HepG2 (cell line): ENCODE results near the gene S100A4. TPM values are rescaled to one million over a fixed set of nuclear protein-coding genes. Genes with fewer than 3 reads are reported as not detected.
A peak's percentile ranks its signal among the peaks of the same experiment; 100 is the strongest.

Experiments used
- ATAC-seq: fragments of 200-7000 bp; cut with Tn5 transposase; 3 replicates; pipeline ENCODE4 v1.9.1; 2020; ENCODE audit warnings: mild to moderate bottlenecking, moderate library complexity
- BruUV-seq: library from RNA; stranded (reverse); fragments of 400-500 nt; replicated peaks from 2 replicates; lab custom pipeline; 2021; lab: Mats Ljungman, UMichigan
- CTCF ChIA-PET: fragments of 300-600 bp; formaldehyde crosslinking; extraction: SDS; loops from one replicate; lab custom pipeline; 2021; ENCODE audit warnings: low total read pairs, inconsistent platforms, low intra/inter-chr PET ratio; lab: Yijun Ruan, JAX
- POLR2A ChIA-PET: fragments of 350-600 bp; sonication (Branson Sonifier 250); formaldehyde crosslinking; loops from one replicate; lab custom pipeline; 2020; ENCODE audit warnings: antibody characterized with exemption, inconsistent platforms; lab: Yijun Ruan, JAX
- DNase-seq: peaks from one replicate; pipeline ENCODE4 v3.0.0-alpha.2; 2015; ENCODE audit warnings: low spot score
- FAIRE-seq: peaks from 3 replicates; lab custom pipeline; 2011; peaks lifted over from hg19 to GRCh38; lab: Jason Lieb, UNC
- H2AFZ ChIP-seq: one replicate; pipeline ENCODE4 v1.6.1; 2011; ENCODE audit warnings: low read length, inconsistent platforms
- H3K27ac ChIP-seq: fragments of 300-600 bp; 3 replicates; pipeline ENCODE4 v1.8.0; 2011; ENCODE audit warnings: mixed run types, mild to moderate bottlenecking, mixed read lengths, low read length, inconsistent platforms; ENCODE audit not compliant: insufficient read depth; ENCODE audit errors: extremely low read length
- H3K27me3 ChIP-seq, 2 experiments: fragments of 200-600 bp in 1 of 2; 2 replicates in 1 of 2; 3 replicates in 1 of 2; pipeline versions ENCODE4 v1.6.0 to v1.8.0; 2011; ENCODE audit warnings: low read length in 2 of 2, mild to moderate bottlenecking in 2 of 2, moderate library complexity in 2 of 2, inconsistent platforms in 1 of 2; ENCODE audit not compliant: insufficient read depth in 2 of 2, control insufficient read depth in 1 of 2
- H3K36me3 ChIP-seq, 2 experiments: fragments of 200-600 bp in 1 of 2; replicated peaks in 1 of 2; 2 replicates in 1 of 2; 3 replicates in 1 of 2; pipeline versions ENCODE4 v1.5.1 to v1.8.0; 2011; ENCODE audit warnings: low read length in 2 of 2, inconsistent platforms in 1 of 2; ENCODE audit not compliant: insufficient read depth in 2 of 2, control insufficient read depth in 1 of 2
- H3K4me1 ChIP-seq: 2 replicates; pipeline ENCODE4 v1.5.1; 2012; ENCODE audit warnings: low read length, inconsistent platforms; ENCODE audit not compliant: insufficient read depth
- H3K4me2 ChIP-seq: 2 replicates; pipeline ENCODE4 v1.6.0; 2011; ENCODE audit warnings: low read depth, low read length, inconsistent platforms
- H3K4me3 ChIP-seq, 3 experiments: fragments of 200-600 bp in 1 of 3; sonication (generic), shearing (Covaris generic) in 1 of 3; replicated peaks in 1 of 3; 2 replicates each; pipeline ENCODE4 v1.5.1; 2011 to 2016; ENCODE audit warnings: low read length in 3 of 3, inconsistent platforms in 2 of 3, low read depth in 2 of 3, mild to moderate bottlenecking in 2 of 3, control low read depth in 1 of 3, mixed read lengths in 1 of 3; ENCODE audit not compliant: insufficient read depth in 1 of 3
- H3K79me2 ChIP-seq: one replicate; pipeline ENCODE4 v1.6.1; 2011; ENCODE audit warnings: low read length, inconsistent platforms; ENCODE audit not compliant: insufficient read depth
- H3K9ac ChIP-seq: 2 replicates; pipeline ENCODE4 v1.6.0; 2011; ENCODE audit warnings: mild to moderate bottlenecking, low read depth, low read length, inconsistent platforms; ENCODE audit not compliant: insufficient read depth
- H3K9me3 ChIP-seq: 2 replicates; pipeline ENCODE4 v1.5.1; 2012; ENCODE audit warnings: mild to moderate bottlenecking, low read length
- H4K20me1 ChIP-seq: 2 replicates; pipeline ENCODE4 v1.6.0; 2011; ENCODE audit warnings: inconsistent platforms, mild to moderate bottlenecking, low read length, moderate library complexity; ENCODE audit not compliant: insufficient read depth
- ATAD3A ChIP-seq: sonication (generic); formaldehyde crosslinking; IDR thresholded peaks from 2 replicates; pipeline ENCODE4 v1.4.0; 2020; ENCODE audit warnings: missing genetic modification reagents
- KMT2A ChIP-seq: sonication (generic); formaldehyde crosslinking; IDR thresholded peaks from 2 replicates; pipeline ENCODE4 v1.4.0; 2020; ENCODE audit warnings: missing genetic modification reagents
- POGZ ChIP-seq: sonication (generic); formaldehyde crosslinking; IDR thresholded peaks from 2 replicates; pipeline ENCODE4 v1.4.0; 2020; ENCODE audit warnings: mild to moderate bottlenecking, missing genetic modification reagents
- PREB ChIP-seq: sonication (generic); formaldehyde crosslinking; IDR thresholded peaks from 2 replicates; pipeline ENCODE4 v1.4.0; 2020; ENCODE audit warnings: missing genetic modification reagents
- STAT5B ChIP-seq: sonication (generic); formaldehyde crosslinking; IDR thresholded peaks from 2 replicates; pipeline ENCODE4 v1.4.0; 2020; ENCODE audit warnings: missing genetic modification reagents
- TBP ChIP-seq: sonication (generic); formaldehyde crosslinking; IDR thresholded peaks from 2 replicates; pipeline ENCODE4 v1.5.0; 2020; ENCODE audit warnings: missing genetic modification reagents
- ZMYM3 ChIP-seq: sonication (generic); formaldehyde crosslinking; IDR thresholded peaks from 2 replicates; pipeline ENCODE4 v1.5.1; 2020; ENCODE audit warnings: mild to moderate bottlenecking, missing genetic modification reagents
- ZNF276 ChIP-seq: sonication (generic); formaldehyde crosslinking; IDR thresholded peaks from 2 replicates; pipeline ENCODE4 v1.4.0; 2020; ENCODE audit warnings: mild to moderate bottlenecking, low read depth, missing genetic modification reagents
- ZNF33A ChIP-seq: sonication (generic); formaldehyde crosslinking; IDR thresholded peaks from 2 replicates; pipeline ENCODE4 v1.5.1; 2020; ENCODE audit warnings: missing genetic modification reagents, mild to moderate bottlenecking, moderate library complexity, borderline replicate concordance
- ZNF503 ChIP-seq: sonication (generic); formaldehyde crosslinking; IDR thresholded peaks from 2 replicates; pipeline ENCODE4 v1.4.0; 2020; ENCODE audit warnings: missing genetic modification reagents
- ZNF678 ChIP-seq: sonication (generic); formaldehyde crosslinking; IDR thresholded peaks from 2 replicates; pipeline ENCODE4 v1.4.0; 2020; ENCODE audit warnings: mild to moderate bottlenecking, missing genetic modification reagents
- ZNF720 ChIP-seq: sonication (generic); formaldehyde crosslinking; IDR thresholded peaks from 2 replicates; pipeline ENCODE4 v1.4.0; 2020; ENCODE audit warnings: missing genetic modification reagents
- ZNF792 ChIP-seq: IDR thresholded peaks from 2 replicates; pipeline ENCODE4 v1.6.1; 2016
- ZSCAN21 ChIP-seq: sonication (generic); formaldehyde crosslinking; IDR thresholded peaks from 2 replicates; pipeline ENCODE4 v1.8.0; 2022; ENCODE audit warnings: mild to moderate bottlenecking, missing genetic modification reagents, moderate library complexity, borderline replicate concordance
- WGBS: methylation state at CpG from one replicate; pipeline ENCODE4 v1.1.6; 2017; ENCODE audit warnings: low lambda C conversion rate; 5-methylcytosine and 5-hydroxymethylcytosine counted together
- in situ Hi-C: cut with HindIII; loops from 2 replicates; pipeline ENCODE4 v1.10.0; 2017; ENCODE audit warnings: low pct_unique_long_range_greater_than_20kb; ENCODE audit not compliant: extremely low pct_ligation_motif_present
- intact Hi-C: fragments of 100-400 bp; cut with micrococcal nuclease; formaldehyde crosslinking; loops from one replicate; pipeline ENCODE4 v1.10.0; 2022; ENCODE audit not compliant: unreplicated experiment
- polyA plus RNA-seq, 8 experiments: library from polyadenylated mRNA; depleted of rRNA in 3 of 8; stranded (reverse) in 7 of 8; unstranded in 1 of 8; fragments of >200 nt; fragmentation: Illumina TruSeq in 4 of 8; extraction: Trizol in 4 of 8; gene quantifications; 2 replicates each; pipeline versions ENCODE4 v1.2.1 to v1.2.3, GENCODE V29; 2011 to 2016; ENCODE audit warnings: low read depth in 4 of 8, missing spikeins in 1 of 8, mixed read lengths in 1 of 8; ENCODE audit not compliant: insufficient read depth in 1 of 8
- total RNA-seq, 5 experiments: library from RNA; depleted of rRNA; stranded (reverse); fragments of >200 nt; fragmentation: Illumina TruSeq; extraction: Trizol; gene quantifications; 2 replicates each; pipeline ENCODE4 v1.2.3, GENCODE V29; 2016; ENCODE audit warnings: low read depth in 1 of 5

S100A4 gene
- total and polyA plus RNA-seq, 2 of the 13 experiments (the other 11 are each of a cell fraction or from before 2014, with no cell fraction given): 12.9 to 20.2 TPM

GRCh38 chr1:153568367-153569099, 22.9 kb upstream of the S100A4 start:
- H2AFZ ChIP-seq: peak overlapping the region; percentile 71
- POLR2A ChIA-PET: interaction anchor here (0.5 to 1.8 kb wide), 13 partner anchors 10 to 609 kb away, joined by 3 to 19 read pairs (median 5); partner anchors contain the start of genes CHTOP, INTS3, S100A13 and S100A16
- H3K27ac ChIP-seq: no peak overlapping the region
- FAIRE-seq: peak; percentile 80
- no peaks in the 10 kb centered on the region for H4K20me1 ChIP-seq
- intact Hi-C loops (loop anchor here (1.0 kb wide), 2 partner anchors 35 to 57 kb away; no protein-coding TSS in a partner anchor), in situ Hi-C loops (loop anchor here (5.0 kb wide), 2 partner anchors 36 to 61 kb away; no protein-coding TSS in a partner anchor)
- H3K4me1 ChIP-seq: peaks cover 61% of the 10 kb centered on the region
- peak; percentile 69 for ATAC-seq
- CTCF ChIA-PET: interaction anchor here (2.9 to 3.5 kb wide), 2 partner anchors 35 to 57 kb away, joined by 42 to 63 read pairs; no protein-coding TSS in a partner anchor
- H3K4me2 ChIP-seq: peak overlapping the region; percentile 82
- H3K79me2 ChIP-seq: no peaks in the 10 kb centered on the region
- H3K9me3 ChIP-seq: no peaks in the 10 kb centered on the region
- peak; percentile 86 for DNase-seq
- peak overlapping the region; percentile 45 for H3K9ac ChIP-seq
- no peaks in the 10 kb centered on the region for H3K27me3 ChIP-seq
- H3K4me3 ChIP-seq: peak overlapping the region in 1 of 3 experiments; percentile 59; a peak in 2 of 6 replicates
- no peaks in the 10 kb centered on the region for H3K36me3 ChIP-seq
- 15% methylated on average over 13 of the region's 25 CpGs for WGBS
- BruUV-seq: no TSS peak
- no peak for TF ChIP-seq ZSCAN21 (CRISPR knock-in tag)
- no peak for TF ChIP-seq ZNF503 (CRISPR knock-in tag)
- no peak for TF ChIP-seq ATAD3A (CRISPR knock-in tag)
- no peak for TF ChIP-seq STAT5B
- no peak for TF ChIP-seq PREB (CRISPR knock-in tag)
- TF ChIP-seq ZMYM3 (CRISPR knock-in tag): no peak
- no peak for TF ChIP-seq ZNF720
- no peak; the same call in 1 of the 2 replicates for TF ChIP-seq ZNF792
- no peak for TF ChIP-seq ZNF276 (CRISPR knock-in tag)
- no peak for TF ChIP-seq POGZ (CRISPR knock-in tag)
- no peak for TF ChIP-seq ZNF33A (CRISPR knock-in tag)
- no peak for TF ChIP-seq ZNF678
- TF ChIP-seq KMT2A (CRISPR knock-in tag): peak; percentile 45; the same call in 1 of the 2 replicates
- no peak for TF ChIP-seq TBP
